Spleen (tissue), 11 donors: ENCODE results near the gene CLIP2. TPM values are rescaled to one million over a fixed set of nuclear protein-coding genes. Genes with fewer than 3 reads are reported as not detected.

Experiments
- DNase-seq: peaks from one replicate; pipeline ENCODE4 v3.0.0-alpha.2; 2020
- H3K27ac ChIP-seq, 8 donors: fragments of 200-600 bp; sonication (generic) in 7 of 8; 1 replicate in 4 of 8; 2 replicates in 4 of 8; pipeline versions ENCODE4 v1.5.0 to v1.8.0; 2016 to 2021; ENCODE audit warnings: inconsistent platforms in 4 of 8, mild to moderate bottlenecking in 4 of 8, moderate library complexity in 1 of 8
- H3K27me3 ChIP-seq, 7 donors: fragments of 200-600 bp; sonication (generic) in 6 of 7; replicated peaks in 1 of 7; 1 replicate in 4 of 7; 2 replicates in 3 of 7; pipeline versions ENCODE4 v1.5.0 to v1.8.0; 2016 to 2021; ENCODE audit warnings: inconsistent platforms in 3 of 7, mild to moderate bottlenecking in 1 of 7
- H3K36me3 ChIP-seq, 6 donors: fragments of 200-600 bp; sonication (generic) in 5 of 6; 1 replicate in 4 of 6; 2 replicates in 2 of 6; pipeline versions ENCODE4 v1.5.0 to v1.8.0; 2016 to 2021; ENCODE audit warnings: inconsistent platforms in 2 of 6
- H3K4me1 ChIP-seq, 6 donors: fragments of 200-600 bp; sonication (generic) in 5 of 6; 1 replicate in 3 of 6; 2 replicates in 3 of 6; pipeline versions ENCODE4 v1.5.0 to v1.8.0; 2016 to 2021; ENCODE audit warnings: inconsistent platforms in 3 of 6
- H3K4me3 ChIP-seq, 8 donors: fragments of 200-600 bp; sonication (generic) in 7 of 8; 1 replicate in 4 of 8; 2 replicates in 4 of 8; pipeline versions ENCODE4 v1.5.0 to v1.8.0; 2016 to 2021; ENCODE audit warnings: inconsistent platforms in 4 of 8, mild to moderate bottlenecking in 4 of 8, moderate library complexity in 2 of 8
- H3K9me3 ChIP-seq, 8 donors: fragments of 200-600 bp; sonication (generic) in 7 of 8; 1 replicate in 4 of 8; 2 replicates in 4 of 8; pipeline versions ENCODE4 v1.5.0 to v1.8.0; 2016 to 2021; ENCODE audit warnings: inconsistent platforms in 4 of 8
- POLR2A ChIP-seq, 3 donors: fragments of 450-650 bp; IDR thresholded peaks; one replicate each; pipeline ENCODE4 v1.5.1; 2017; ENCODE audit warnings: antibody characterized with exemption in 3 of 3, mild to moderate bottlenecking in 1 of 3
- POLR2AphosphoS5 ChIP-seq, 3 donors: sonication (generic); formaldehyde crosslinking; IDR thresholded peaks; one replicate each; pipeline ENCODE4 v1.5.1; 2017; ENCODE audit warnings: antibody characterized with exemption in 3 of 3
- WGBS, 5 donors: extraction: QIAGEN DNeasy Blood & Tissue Kit in 3 of 5; methylation state at CpG; one replicate each; pipeline versions ENCODE4 v1.1.5 to v1.1.7; 2013 to 2018; 5-methylcytosine and 5-hydroxymethylcytosine counted together
- intact Hi-C: fragments of 100-400 bp; cut with DNase I; formaldehyde crosslinking; loops from one replicate; pipeline ENCODE4 v1.15.0; 2023; ENCODE audit warnings: low total_unique reads
- polyA plus RNA-seq, 3 donors: library from polyadenylated mRNA; stranded (reverse); fragments of 200-250 nt; gene quantifications; one replicate each; pipeline ENCODE4 v1.2.1, GENCODE V29; 2013
- total RNA-seq, 7 donors: library from RNA; depleted of rRNA in 3 of 7; stranded (reverse); fragments of >200 nt in 3 of 7; fragmentation: NEBNext Ultra II Directional in 4 of 7; extraction: Animal tissue kit (Norgen Biotek cat#: 25700) in 4 of 7; gene quantifications; one replicate each; pipeline versions ENCODE4 v1.1.0 to v1.2.1, GENCODE V29; 2016 to 2021
- TF ChIP-seq, protein P1 (sequence below), 11 experiments: fragments of 200-600 bp in 7 of 11; fragments of 450-650 bp in 4 of 11; sonication (generic) in 4 of 11; IDR thresholded peaks in 8 of 11; conservative IDR thresholded peaks in 3 of 11; 1 replicate in 7 of 11; 2 replicates in 4 of 11; pipeline versions ENCODE4 v1.4.0 to v1.8.0; 2016 to 2021; ENCODE audit warnings: antibody characterized with exemption in 11 of 11, inconsistent platforms in 4 of 11, mild to moderate bottlenecking in 1 of 11
- donor health status: healthy with polysubstance abuse.
- donor health status: DM: no; HTN: no; CAD: no; lungs with moderate emphysema.
- donor health status: DM: no; HTN: no; CAD: no.
- donor health status: Bipolar disorder and iron deficiency.
- donor health status: healthy.
- donor health status: DM: no; HTN: no; CAD: no.
- donor health status: DM: yes; HTN: yes; CAD: no.

Gene CLIP2
- total and polyA plus RNA-seq, 10 donors, result 2.7 to 18.6 (median 16.9) TPM

DNA sequence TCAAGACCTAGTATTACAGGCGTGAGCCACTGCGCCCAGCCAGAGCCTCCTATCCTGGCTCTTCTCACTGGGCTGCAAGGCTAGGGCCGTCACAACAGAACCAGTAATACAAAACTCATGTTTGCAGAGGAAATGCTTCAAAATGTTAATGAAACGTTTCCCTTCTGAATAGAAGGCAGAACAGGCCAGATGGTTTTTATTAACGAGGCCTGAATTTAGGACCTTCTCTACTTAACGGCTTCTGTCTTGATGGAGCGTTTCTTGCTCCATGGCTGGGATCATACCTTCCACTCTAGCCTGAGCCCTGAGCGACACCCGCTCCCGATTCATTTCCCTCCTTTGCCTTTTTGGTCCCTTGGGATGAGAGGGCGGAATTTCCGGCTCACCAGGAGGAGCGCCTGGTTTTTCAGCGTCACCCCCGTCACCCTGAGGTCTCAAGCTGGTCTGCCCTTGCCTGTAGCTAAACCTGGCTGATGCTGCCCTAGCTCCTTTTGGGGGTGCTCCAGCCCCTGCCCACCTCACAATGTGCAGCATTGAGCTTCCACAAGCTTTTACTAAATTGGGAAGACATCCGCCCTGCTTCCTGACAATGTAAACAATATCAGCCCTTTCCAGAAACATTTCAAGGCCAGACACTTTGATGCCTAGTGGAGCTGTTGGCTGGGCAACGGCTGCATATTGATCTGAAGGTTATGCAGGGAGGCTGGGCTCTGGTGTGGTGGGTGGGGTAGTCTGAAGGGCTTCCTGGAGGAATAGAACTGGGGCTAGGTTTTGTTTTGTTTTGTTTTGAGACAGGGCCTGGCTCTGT, 5.2 kb downstream of the CLIP2 start:
- DNase-seq, result no peak
- TF ChIP-seq POLR2AphosphoS5 (IDR thresholded peaks at IDR 0.05), result peak in 1 of 3 donors; percentile 42
- TF ChIP-seq, protein P1, sequence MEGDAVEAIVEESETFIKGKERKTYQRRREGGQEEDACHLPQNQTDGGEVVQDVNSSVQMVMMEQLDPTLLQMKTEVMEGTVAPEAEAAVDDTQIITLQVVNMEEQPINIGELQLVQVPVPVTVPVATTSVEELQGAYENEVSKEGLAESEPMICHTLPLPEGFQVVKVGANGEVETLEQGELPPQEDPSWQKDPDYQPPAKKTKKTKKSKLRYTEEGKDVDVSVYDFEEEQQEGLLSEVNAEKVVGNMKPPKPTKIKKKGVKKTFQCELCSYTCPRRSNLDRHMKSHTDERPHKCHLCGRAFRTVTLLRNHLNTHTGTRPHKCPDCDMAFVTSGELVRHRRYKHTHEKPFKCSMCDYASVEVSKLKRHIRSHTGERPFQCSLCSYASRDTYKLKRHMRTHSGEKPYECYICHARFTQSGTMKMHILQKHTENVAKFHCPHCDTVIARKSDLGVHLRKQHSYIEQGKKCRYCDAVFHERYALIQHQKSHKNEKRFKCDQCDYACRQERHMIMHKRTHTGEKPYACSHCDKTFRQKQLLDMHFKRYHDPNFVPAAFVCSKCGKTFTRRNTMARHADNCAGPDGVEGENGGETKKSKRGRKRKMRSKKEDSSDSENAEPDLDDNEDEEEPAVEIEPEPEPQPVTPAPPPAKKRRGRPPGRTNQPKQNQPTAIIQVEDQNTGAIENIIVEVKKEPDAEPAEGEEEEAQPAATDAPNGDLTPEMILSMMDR (IDR thresholded peaks at IDR 0.05 in 8 of 11, conservative IDR thresholded peaks at IDR 0.05 in 3 of 11), result no peak
- H3K4me1 ChIP-seq, result peaks cover 12 to 62% (median 40%) of the 10 kb centered on the region in 6 donors
- intact Hi-C loops, result loop anchor here (10.0 kb wide), 1 partner anchor 100 kb away; no protein-coding TSS in a partner anchor
- peaks cover 0 to 14% (median 0%) of the 10 kb centered on the region in 7 donors for H3K27me3 ChIP-seq
- peak overlapping the region in 7 of 8 donors; percentile 29 to 73 (median 64) for H3K27ac ChIP-seq
- H3K9me3 ChIP-seq, result no peaks in the 10 kb centered on the region
- 58 to 79% (median 72%) methylated on average over 16 to 17 of the region's 17 CpGs for WGBS, 5 donors
- no peaks in the 10 kb centered on the region for H3K36me3 ChIP-seq
- no peak overlapping the region for H3K4me3 ChIP-seq

DNA sequence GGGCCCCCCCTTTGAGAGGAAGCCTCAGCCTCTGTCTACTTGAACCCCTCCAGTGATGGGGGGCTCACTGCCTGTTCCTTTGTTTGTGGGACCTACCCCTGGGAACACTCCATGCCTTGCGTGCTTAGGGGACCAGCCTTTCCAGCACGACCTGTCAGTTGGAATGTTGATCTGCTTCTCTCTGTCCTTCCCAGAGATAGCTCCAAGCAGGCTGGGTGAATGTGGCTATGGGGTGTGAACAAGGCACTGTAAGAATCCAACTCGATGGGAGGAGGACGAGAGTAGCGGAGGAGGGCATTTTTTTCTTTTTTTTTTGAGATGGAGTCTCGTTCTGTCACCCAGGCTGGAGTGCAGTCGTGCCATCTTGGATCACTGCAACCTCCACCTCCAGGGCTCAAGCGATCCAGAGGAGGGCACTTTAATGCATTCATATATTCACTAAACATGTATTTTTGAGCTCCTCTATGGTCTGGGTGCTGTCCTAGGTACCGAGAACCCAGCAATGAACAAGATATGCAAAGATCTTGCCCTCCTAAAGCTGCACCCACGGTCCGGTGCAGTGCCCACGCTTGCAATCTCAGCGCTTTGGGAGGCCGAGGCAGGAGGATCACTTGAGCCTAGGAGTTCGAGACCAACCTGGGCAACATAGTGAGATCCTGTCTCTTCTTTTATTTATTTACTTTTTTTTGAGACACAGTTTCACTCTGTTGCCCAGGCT, 8.5 kb downstream of the CLIP2 start:
- 90 to 95% (median 92%) methylated on average over 15 of the region's 15 CpGs for WGBS, 5 donors
- Histone ChIP-seq H3K9me3 (no peaks in the 10 kb centered on the region), H3K4me3 (no peak overlapping the region), H3K27me3 (no peaks in the 10 kb centered on the region), H3K4me1 (peaks cover 0 to 30% (median 20%) of the 10 kb centered on the region in 6 donors), H3K36me3 (no peaks in the 10 kb centered on the region), H3K27ac (no peak overlapping the region)
- intact Hi-C loops, result loop anchor here (10.0 kb wide), 1 partner anchor 97 kb away; no protein-coding TSS in a partner anchor
- no peak for DNase-seq
- TF ChIP-seq, protein P1 (IDR thresholded peaks at IDR 0.05 in 8 of 11, conservative IDR thresholded peaks at IDR 0.05 in 3 of 11), result no peak
- TF ChIP-seq POLR2AphosphoS5 (IDR thresholded peaks at IDR 0.05), result no peak
- no peak for TF ChIP-seq POLR2A (IDR thresholded peaks at IDR 0.05)

DNA sequence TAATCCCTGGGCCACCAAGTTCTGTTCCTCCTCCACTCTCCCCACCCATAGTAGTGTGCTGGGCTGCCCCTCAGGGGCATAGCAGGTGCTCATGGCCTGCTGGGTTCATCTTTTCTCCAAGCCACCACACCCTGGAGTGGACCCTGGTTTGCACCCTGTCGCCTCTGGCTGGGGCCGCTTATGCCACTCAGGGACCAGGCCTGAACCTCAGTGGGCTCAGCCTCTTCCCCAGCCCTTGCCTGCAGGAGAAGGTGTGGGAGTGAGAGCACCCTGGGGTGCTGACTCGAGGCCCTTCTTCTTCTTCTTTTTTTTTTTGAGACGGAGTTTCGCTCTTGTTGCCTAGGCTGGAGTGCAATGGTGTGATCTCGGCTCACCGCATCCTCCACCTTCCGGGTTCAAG, 10.2 kb downstream of the CLIP2 start:
- Histone ChIP-seq H3K27ac (no peak overlapping the region), H3K27me3 (no peaks in the 10 kb centered on the region), H3K4me3 (no peak overlapping the region), H3K9me3 (no peaks in the 10 kb centered on the region), H3K36me3 (no peaks in the 10 kb centered on the region), H3K4me1 (peaks cover 0 to 13% (median 6%) of the 10 kb centered on the region in 6 donors)
- no peak for DNase-seq
- TF ChIP-seq POLR2A (IDR thresholded peaks at IDR 0.05), result no peak
- TF ChIP-seq, protein P1 (IDR thresholded peaks at IDR 0.05 in 8 of 11, conservative IDR thresholded peaks at IDR 0.05 in 3 of 11), result no peak
- TF ChIP-seq POLR2AphosphoS5 (IDR thresholded peaks at IDR 0.05), result no peak
- intact Hi-C loops, result loop anchor here (10.0 kb wide), 1 partner anchor 95 kb away; no protein-coding TSS in a partner anchor
- 88 to 93% (median 90%) methylated on average over 8 of the region's 8 CpGs for WGBS, 5 donors

DNA sequence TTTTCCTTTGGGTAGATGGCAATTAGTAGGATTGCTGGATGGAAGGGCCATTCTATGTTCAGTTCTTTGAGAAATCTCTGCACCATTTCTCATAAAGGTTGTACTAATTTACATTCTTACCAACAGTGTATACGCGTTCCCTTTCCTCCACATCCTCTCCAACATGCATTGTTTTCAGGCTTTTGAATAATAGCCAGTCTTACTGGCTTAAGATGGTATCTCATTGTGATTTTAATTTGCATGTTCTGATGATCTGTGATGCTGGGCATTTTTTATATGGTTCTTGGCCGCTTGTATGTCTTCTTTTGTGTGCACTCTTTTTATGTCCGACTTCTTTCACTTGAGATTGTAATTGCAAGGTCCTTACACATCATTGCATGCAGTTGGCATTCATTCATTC, 11.7 kb downstream of the CLIP2 start:
- intact Hi-C loops, result no loop called here
- Histone ChIP-seq H3K9me3 (no peaks in the 10 kb centered on the region), H3K27ac (no peak overlapping the region), H3K4me1 (peaks cover under 1 to 9% (median 3%) of the 10 kb centered on the region in 6 donors), H3K4me3 (no peak overlapping the region), H3K27me3 (peaks cover 0 to under 1% (median 0%) of the 10 kb centered on the region in 7 donors), H3K36me3 (no peaks in the 10 kb centered on the region)
- 85 to 92% (median 90%) methylated on average over 4 of the region's 4 CpGs for WGBS, 5 donors
- TF ChIP-seq, protein P1 (IDR thresholded peaks at IDR 0.05 in 8 of 11, conservative IDR thresholded peaks at IDR 0.05 in 3 of 11), result no peak
- TF ChIP-seq POLR2AphosphoS5 (IDR thresholded peaks at IDR 0.05), result no peak
- TF ChIP-seq POLR2A (IDR thresholded peaks at IDR 0.05), result no peak
- no peak for DNase-seq
